UCSD-AML1 (cell line): ENCODE measurements around the gene RNF19B.
"Not testable (repeated sequence)": the region's sequence is repeated elsewhere in the genome, so short reads cannot be mapped to it uniquely, and the experiment has no call there.

Experiments
- DNase-seq: peaks from one replicate; lab custom pipeline; 2025; ENCODE audit not compliant: unreplicated experiment; lab: John Stamatoyannopoulos, UW

Gene RNF19B

GRCh38 chr1:32933742-32934322, 30.8 kb downstream of the RNF19B start:
- no peak for DNase-seq

- no peak for DNase-seq
Measured at GRCh38 chr1:32931760-32932159, 32.8 kb downstream of the RNF19B start.

- no peak for DNase-seq
Measured at GRCh38 chr1:32929366-32929765, 35.2 kb downstream of the RNF19B start.

GRCh38 chr1:32928715-32929114, 35.9 kb downstream of the RNF19B start:
- no peak for DNase-seq

GRCh38 chr1:32928285-32928684, 36.3 kb downstream of the RNF19B start:
- no peak for DNase-seq

GRCh38 chr1:32927441-32927840, 37.2 kb downstream of the RNF19B start:
- DNase-seq: no peak

- DNase-seq: no peak
Measured at GRCh38 chr1:32926562-32926961, 38.0 kb downstream of the RNF19B start.

- no peak for DNase-seq
Measured at GRCh38 chr1:32925403-32926162, 39.0 kb downstream of the RNF19B start.

- DNase-seq: no peak
Measured at GRCh38 chr1:32924881-32925344, 39.7 kb downstream of the RNF19B start.

GRCh38 chr1:32920833-32921232, 43.8 kb downstream of the RNF19B start:
- DNase-seq: no peak

GRCh38 chr1:32919811-32920733, 44.5 kb downstream of the RNF19B start:
- no peak for DNase-seq

GRCh38 chr1:32918179-32918578, 46.4 kb downstream of the RNF19B start:
- DNase-seq: no peak

- DNase-seq: no peak
Measured at GRCh38 chr1:32917521-32917920, 47.1 kb downstream of the RNF19B start.

- no peak for DNase-seq
Measured at GRCh38 chr1:32915766-32916706, 48.6 kb downstream of the RNF19B start.

- DNase-seq: no peak
Measured at GRCh38 chr1:32910319-32910718, 54.3 kb downstream of the RNF19B start.

- no peak for DNase-seq
Measured at GRCh38 chr1:32907435-32907834, 57.2 kb downstream of the RNF19B start.

- no peak for DNase-seq
Measured at GRCh38 chr1:32906654-32907053, 58.0 kb downstream of the RNF19B start.

- DNase-seq: not testable (repeated sequence)
Measured at GRCh38 chr1:32905588-32905987, 59.0 kb downstream of the RNF19B start.

GRCh38 chr1:32904797-32905196, 59.8 kb downstream of the RNF19B start:
- DNase-seq: no peak

GRCh38 chr1:32903991-32904785, 60.4 kb downstream of the RNF19B start:
- no peak for DNase-seq
